Tibial artery (tissue), 4 donors: ENCODE data around the gene ACAD10.

Source experiments
- DNase-seq, 2 donors: peaks; one replicate each; pipeline ENCODE4 v3.0.0-alpha.2; 2019
- H3K27ac ChIP-seq, 2 donors: fragments of 200-600 bp; sonication (generic) in 1 of 2; 1 replicate in 1 of 2; 2 replicates in 1 of 2; pipeline ENCODE4 v1.5.1; 2018 to 2019; ENCODE audit warnings: mild to moderate bottlenecking in 1 of 2
- H3K27me3 ChIP-seq, 2 donors: fragments of 200-600 bp; sonication (generic) in 1 of 2; one replicate each; pipeline versions ENCODE4 v1.5.1 to v1.6.0; 2016 to 2019
- H3K36me3 ChIP-seq, 3 donors: fragments of 200-600 bp; sonication (generic) in 2 of 3; one replicate each; pipeline ENCODE4 v1.5.1; 2016 to 2019; ENCODE audit warnings: mild to moderate bottlenecking in 2 of 3
- H3K4me1 ChIP-seq, 4 donors: fragments of 200-600 bp; sonication (generic) in 2 of 4; 1 replicate in 3 of 4; 2 replicates in 1 of 4; pipeline ENCODE4 v1.5.1; 2016 to 2019
- H3K4me3 ChIP-seq, 2 donors: fragments of 200-600 bp; sonication (generic) in 1 of 2; 1 replicate in 1 of 2; 2 replicates in 1 of 2; pipeline ENCODE4 v1.5.1; 2018 to 2019; ENCODE audit warnings: mild to moderate bottlenecking in 2 of 2
- H3K9me3 ChIP-seq, 3 donors: fragments of 200-600 bp; sonication (generic) in 1 of 3; one replicate each; pipeline ENCODE4 v1.5.1; 2016 to 2019
- intact Hi-C: fragments of 100-400 bp; cut with DNase I; formaldehyde crosslinking; loops from one replicate; pipeline ENCODE4 v1.15.0; 2023; ENCODE audit warnings: low total_unique reads
- TF ChIP-seq, protein P1 (sequence below), 2 experiments: fragments of 200-600 bp in 1 of 2; fragments of 450-650 bp in 1 of 2; IDR thresholded peaks; one replicate each; pipeline ENCODE4 v1.5.1; 2017 to 2019; ENCODE audit warnings: antibody characterized with exemption in 2 of 2, mild to moderate bottlenecking in 1 of 2, moderate library complexity in 1 of 2

ACAD10 gene

DNA sequence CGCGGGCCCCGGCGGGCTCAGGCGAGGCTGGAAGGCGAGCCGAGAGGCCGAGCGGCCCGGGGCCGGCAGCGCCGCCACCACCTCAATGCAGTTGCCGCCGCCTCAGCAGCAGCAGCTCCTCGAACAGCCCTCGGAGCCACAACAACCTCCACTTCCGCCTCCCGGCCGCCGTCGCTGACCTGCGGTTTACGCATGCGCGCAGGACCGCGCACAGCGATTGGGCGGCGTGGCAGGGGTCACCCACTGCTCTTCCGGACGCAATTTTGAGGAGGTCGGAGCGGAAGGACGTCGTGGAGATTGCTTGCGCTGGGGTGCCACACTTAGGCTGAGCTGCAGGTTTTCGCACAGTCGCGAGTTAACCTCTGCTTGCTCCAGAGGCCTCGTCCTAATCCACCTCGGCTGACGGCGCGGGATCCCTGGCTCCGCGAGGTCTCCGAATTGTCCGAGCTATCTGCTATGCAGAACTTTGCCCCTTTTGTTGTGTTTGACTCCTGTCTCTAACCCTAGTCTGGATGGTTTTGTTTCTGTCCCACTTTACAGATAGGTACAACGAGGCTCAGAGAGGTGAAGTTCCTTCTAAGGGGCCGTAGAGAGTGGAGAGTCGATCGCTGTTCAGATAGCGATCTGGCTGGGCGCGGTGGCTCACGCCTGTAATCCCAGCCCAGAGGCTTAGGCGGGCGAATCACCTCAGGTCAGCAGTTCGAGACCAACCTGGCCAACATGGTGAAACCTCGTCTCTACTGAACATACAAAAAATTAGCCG lies at the start of gene ACAD10, which contains the start of gene BRAP:
Gene ACAD10, plus strand, starts transcription at position 243 of the 763 bp plus-strand sequence. CDS start 6,657 bp downstream, outside the sequence.
Gene BRAP, minus strand, starts transcription at position 146 of the 763 bp plus-strand sequence. CDS start 164 bp downstream, outside the sequence.
- peak; percentile 91 to 96 for DNase-seq
- Histone ChIP-seq H3K4me3 (peak within 1 kb of the TSS; percentile 90 to 91), H3K27me3 (no peaks in the 10 kb centered on the region), H3K27ac (peak within 1 kb of the TSS; percentile 89 to 90), H3K9me3 (no peaks in the 10 kb centered on the region), H3K36me3 (peaks cover 8 to 23% (median 18%) of the 10 kb centered on the region in 3 donors), H3K4me1 (peaks cover 0 to 36% (median 25%) of the 10 kb centered on the region in 4 donors)
- intact Hi-C loops = no loop called here
- TF ChIP-seq, protein P1, sequence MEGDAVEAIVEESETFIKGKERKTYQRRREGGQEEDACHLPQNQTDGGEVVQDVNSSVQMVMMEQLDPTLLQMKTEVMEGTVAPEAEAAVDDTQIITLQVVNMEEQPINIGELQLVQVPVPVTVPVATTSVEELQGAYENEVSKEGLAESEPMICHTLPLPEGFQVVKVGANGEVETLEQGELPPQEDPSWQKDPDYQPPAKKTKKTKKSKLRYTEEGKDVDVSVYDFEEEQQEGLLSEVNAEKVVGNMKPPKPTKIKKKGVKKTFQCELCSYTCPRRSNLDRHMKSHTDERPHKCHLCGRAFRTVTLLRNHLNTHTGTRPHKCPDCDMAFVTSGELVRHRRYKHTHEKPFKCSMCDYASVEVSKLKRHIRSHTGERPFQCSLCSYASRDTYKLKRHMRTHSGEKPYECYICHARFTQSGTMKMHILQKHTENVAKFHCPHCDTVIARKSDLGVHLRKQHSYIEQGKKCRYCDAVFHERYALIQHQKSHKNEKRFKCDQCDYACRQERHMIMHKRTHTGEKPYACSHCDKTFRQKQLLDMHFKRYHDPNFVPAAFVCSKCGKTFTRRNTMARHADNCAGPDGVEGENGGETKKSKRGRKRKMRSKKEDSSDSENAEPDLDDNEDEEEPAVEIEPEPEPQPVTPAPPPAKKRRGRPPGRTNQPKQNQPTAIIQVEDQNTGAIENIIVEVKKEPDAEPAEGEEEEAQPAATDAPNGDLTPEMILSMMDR (IDR thresholded peaks at IDR 0.05) = no peak

DNA sequence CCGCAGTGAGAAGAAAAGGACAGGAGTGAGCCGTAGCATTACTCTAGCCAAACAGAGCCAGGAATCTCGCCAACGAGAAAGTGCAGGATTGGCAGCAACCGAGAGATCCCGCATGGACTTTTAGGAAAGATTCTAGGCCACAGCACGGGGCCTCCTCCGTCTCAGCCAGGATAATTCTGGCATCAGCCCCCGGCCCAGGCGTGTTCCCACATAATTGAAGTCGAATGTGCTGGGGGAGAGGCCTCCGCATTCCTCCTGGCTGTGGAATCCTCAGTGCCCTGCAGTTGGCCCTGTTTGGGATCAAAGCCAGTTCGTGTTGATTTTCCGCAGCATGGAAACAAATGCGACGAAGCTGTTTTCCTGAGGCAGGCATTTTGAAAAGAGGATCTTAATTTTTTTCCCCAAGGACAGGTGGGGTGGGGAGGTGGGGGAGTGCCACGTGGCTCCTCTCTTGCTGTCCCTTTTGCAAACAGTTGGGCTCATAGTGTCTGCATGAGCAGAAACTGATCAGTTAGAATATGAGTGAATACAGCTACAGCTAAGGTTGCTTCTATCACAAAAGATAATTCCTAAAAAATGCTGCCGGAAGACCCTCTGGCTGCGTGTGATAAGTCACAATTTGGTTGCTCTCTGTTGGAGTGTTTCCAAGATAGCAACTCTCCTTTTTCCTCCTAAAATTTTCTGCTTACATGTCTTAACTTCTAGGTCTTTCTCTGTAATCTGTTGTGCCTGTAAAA lies 49.5 kb upstream of the ACAD10 start:
- TF ChIP-seq, protein P1 (IDR thresholded peaks at IDR 0.05) = no peak
- peak overlapping the region; percentile 24 to 36 for H3K4me3 ChIP-seq
- intact Hi-C loops = no loop called here
- peak; percentile 65 to 83 for DNase-seq
- H3K27me3 ChIP-seq = no peaks in the 10 kb centered on the region
- peaks cover 0 to 21% (median 18%) of the 10 kb centered on the region in 4 donors for H3K4me1 ChIP-seq
- H3K27ac ChIP-seq = peak overlapping the region; percentile 68 to 80
- H3K36me3 ChIP-seq = no peaks in the 10 kb centered on the region
- no peaks in the 10 kb centered on the region for H3K9me3 ChIP-seq

DNA sequence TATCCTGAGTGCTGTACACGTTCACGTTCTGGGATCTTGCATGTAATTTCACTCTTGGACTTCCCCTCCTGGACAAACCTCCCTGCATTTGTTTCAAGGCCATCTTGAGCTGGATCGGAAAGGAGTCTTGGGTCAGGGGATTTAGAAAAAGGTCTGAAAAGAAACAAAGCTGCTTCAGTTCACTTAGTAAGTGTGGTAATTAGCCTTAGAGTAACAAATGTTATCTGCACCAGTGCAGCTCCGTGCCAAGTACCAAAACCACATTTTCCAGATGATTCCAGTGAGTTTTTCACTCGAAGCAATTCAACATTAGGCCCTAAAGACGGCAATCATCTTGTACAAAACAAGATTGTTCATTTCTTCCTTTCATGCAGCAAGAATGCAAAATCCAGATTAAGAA lies 47.3 kb upstream of the ACAD10 start:
- H3K27me3 ChIP-seq = no peaks in the 10 kb centered on the region
- peaks cover 0 to 38% (median 26%) of the 10 kb centered on the region in 4 donors for H3K4me1 ChIP-seq
- no peak overlapping the region for H3K4me3 ChIP-seq
- H3K27ac ChIP-seq = no peak overlapping the region
- intact Hi-C loops = no loop called here
- no peaks in the 10 kb centered on the region for H3K9me3 ChIP-seq
- TF ChIP-seq, protein P1 (IDR thresholded peaks at IDR 0.05) = no peak
- no peak for DNase-seq
- H3K36me3 ChIP-seq = peaks cover 0 to 9% (median 0%) of the 10 kb centered on the region in 3 donors

GRCh38 chr12:111640506-111640905 lies 45.3 kb upstream of the ACAD10 start:
- no peak for DNase-seq
- Histone ChIP-seq H3K9me3 (no peaks in the 10 kb centered on the region), H3K4me3 (no peak overlapping the region), H3K27me3 (no peaks in the 10 kb centered on the region), H3K36me3 (peaks cover 16 to 29% (median 19%) of the 10 kb centered on the region in 3 donors), H3K4me1 (peaks cover 0 to 44% (median 29%) of the 10 kb centered on the region in 4 donors), H3K27ac (no peak overlapping the region)
- intact Hi-C loops = no loop called here
- TF ChIP-seq, protein P1 (IDR thresholded peaks at IDR 0.05) = no peak

- no peak overlapping the region for H3K4me3 ChIP-seq
- H3K4me1 ChIP-seq = peaks cover 0 to 25% (median 13%) of the 10 kb centered on the region in 4 donors
- no peak for DNase-seq
- H3K27ac ChIP-seq = peak overlapping the region; percentile 73 to 75
- H3K36me3 ChIP-seq = peaks cover 30 to 52% (median 38%) of the 10 kb centered on the region in 3 donors
- intact Hi-C loops = loop anchor here (2.0 kb wide), 1 partner anchor 48 kb away; no protein-coding TSS in a partner anchor
- H3K9me3 ChIP-seq = no peaks in the 10 kb centered on the region
- TF ChIP-seq, protein P1 (IDR thresholded peaks at IDR 0.05) = no peak
- H3K27me3 ChIP-seq = no peaks in the 10 kb centered on the region
Measured at GRCh38 chr12:111642681-111643426, 43.0 kb upstream of the ACAD10 start.
